NCI-H2196 (cell line): ENCODE results near the gene YEATS4.

Source experiments
- DNase-seq: peaks from one replicate; lab custom pipeline; 2025; ENCODE audit not compliant: unreplicated experiment; lab: John Stamatoyannopoulos, UW

YEATS4 gene

GRCh38 chr12:69341328-69341727 lies 18.2 kb upstream of the YEATS4 start:
- no peak for DNase-seq

GRCh38 chr12:69342421-69342820 lies 17.1 kb upstream of the YEATS4 start:
- DNase-seq, result no peak

GRCh38 chr12:69343357-69343756 lies 16.2 kb upstream of the YEATS4 start:
- DNase-seq, result no peak

- DNase-seq, result no peak
Observed at GRCh38 chr12:69343885-69344612, 15.5 kb upstream of the YEATS4 start.

- no peak for DNase-seq
Observed at GRCh38 chr12:69345077-69345476, 14.5 kb upstream of the YEATS4 start.

- no peak for DNase-seq
Observed at GRCh38 chr12:69345742-69346141, 13.8 kb upstream of the YEATS4 start.

GRCh38 chr12:69348162-69348938 lies 11.2 kb upstream of the YEATS4 start, which contains the start of gene LYZ:
TSS of gene LYZ (plus strand) at chr12:69348381. CDS start at chr12:69348409, 28 bp downstream.
- no peak for DNase-seq

GRCh38 chr12:69350002-69350626 lies 9.4 kb upstream of the YEATS4 start:
- no peak for DNase-seq

- no peak for DNase-seq
Observed at GRCh38 chr12:69350777-69351176, 8.8 kb upstream of the YEATS4 start.

- no peak for DNase-seq
Observed at GRCh38 chr12:69351462-69352236, 7.9 kb upstream of the YEATS4 start.

GRCh38 chr12:69352904-69353303 lies 6.6 kb upstream of the YEATS4 start:
- no peak for DNase-seq

- DNase-seq, result no peak
Observed at GRCh38 chr12:69354172-69354555, 5.4 kb upstream of the YEATS4 start.

GRCh38 chr12:69354556-69355187 lies 4.9 kb upstream of the YEATS4 start:
- no peak for DNase-seq

- no peak for DNase-seq
Observed at GRCh38 chr12:69355363-69356028, 4.0 kb upstream of the YEATS4 start.

- no peak for DNase-seq
Observed at GRCh38 chr12:69360348-69360672, 767 bp downstream of the YEATS4 start.

GRCh38 chr12:69366796-69367195 lies 7.3 kb downstream of the YEATS4 start:
- DNase-seq, result no peak

GRCh38 chr12:69368171-69368570 lies 8.6 kb downstream of the YEATS4 start:
- DNase-seq, result no peak

- no peak for DNase-seq
Observed at GRCh38 chr12:69383074-69383473, 23.5 kb downstream of the YEATS4 start.

GRCh38 chr12:69385038-69385437 lies 25.5 kb downstream of the YEATS4 start:
- no peak for DNase-seq

GRCh38 chr12:69386921-69387320 lies 27.4 kb downstream of the YEATS4 start:
- DNase-seq, result no peak
